Natural killer cell treated with Interleukin-12 subunit alpha and Interleukin-12 subunit beta and Interleukin-15 and Interleukin-18, amount 100 ng/mL, for 72 hours (primary cell): ENCODE measurements around the gene COA5. TPM values are rescaled to one million over a fixed set of nuclear protein-coding genes. Genes with fewer than 3 reads are reported as not detected.
"Not testable (repeated sequence)": the region's sequence is repeated elsewhere in the genome, so short reads cannot be mapped to it uniquely, and the experiment has no call there.

ENCODE experiments used
- ATAC-seq, 2 donors: fragments of 150-1000 bp; cut with Tn5 transposase in 1 of 2; sonication (Bioruptor Pico), chemical (Tn5 transposase) in 1 of 2; 2 replicates each; pipeline ENCODE4 v1.10.0; 2021
- DNase-seq: peaks from one replicate; pipeline ENCODE4 v3.0.0; 2022; ENCODE audit warnings: low spot score
- H3K27ac Mint-ChIP-seq, 2 donors: 1 replicate in 1 of 2; 2 replicates in 1 of 2; pipeline ENCODE4 v1.8.0; 2022; ENCODE audit warnings: mixed read lengths in 2 of 2, mild to moderate bottlenecking in 1 of 2, moderate library complexity in 1 of 2
- H3K27me3 Mint-ChIP-seq, 2 donors: 1 replicate in 1 of 2; 2 replicates in 1 of 2; pipeline ENCODE4 v1.8.0; 2022; ENCODE audit warnings: mixed read lengths in 2 of 2
- H3K36me3 Mint-ChIP-seq: one replicate; pipeline ENCODE4 v1.8.0; 2022; ENCODE audit warnings: mixed read lengths
- H3K4me1 Mint-ChIP-seq, 2 donors: 1 replicate in 1 of 2; 2 replicates in 1 of 2; pipeline ENCODE4 v1.8.0; 2022; ENCODE audit warnings: low read depth in 2 of 2, mixed read lengths in 2 of 2, mild to moderate bottlenecking in 1 of 2
- H3K4me3 Mint-ChIP-seq: one replicate; pipeline ENCODE4 v1.8.0; 2022; ENCODE audit warnings: mixed read lengths
- H3K9me3 Mint-ChIP-seq: 2 replicates; pipeline ENCODE4 v1.8.0; 2022; ENCODE audit warnings: mixed read lengths
- total RNA-seq, 2 donors: library from RNA; stranded (reverse); gene quantifications; one replicate each; pipeline ENCODE4 v1.2.3, GENCODE V29; 2022

COA5 gene
- total RNA-seq, 2 donors from 2014 or later: 16.6 to 21.4 TPM

GRCh38 chr2:98623657-98624056 is 15.3 kb upstream of the COA5 start:
- no peaks in the 10 kb centered on the region for H3K9me3 Mint-ChIP-seq
- DNase-seq: no peak
- peaks cover 20 to 24% of the 10 kb centered on the region in 2 donors for H3K4me1 Mint-ChIP-seq
- no peak overlapping the region for H3K4me3 Mint-ChIP-seq
- peaks cover 9% of the 10 kb centered on the region for H3K36me3 Mint-ChIP-seq
- peak overlapping the region; percentile 53 to 64 for H3K27ac Mint-ChIP-seq
- no peaks in the 10 kb centered on the region for H3K27me3 Mint-ChIP-seq
- peak; percentile 69 to 78 for ATAC-seq

GRCh38 chr2:98617149-98617548 is 8.8 kb upstream of the COA5 start:
- Mint-ChIP-seq H3K4me1 (peaks cover 41 to 49% of the 10 kb centered on the region in 2 donors), H3K36me3 (peaks cover 34% of the 10 kb centered on the region), H3K27me3 (no peaks in the 10 kb centered on the region), H3K9me3 (no peaks in the 10 kb centered on the region), H3K4me3 (no peak overlapping the region), H3K27ac (peak overlapping the region; percentile 2 to 47)
- ATAC-seq (no peak), DNase-seq (no peak)

- no peaks in the 10 kb centered on the region for H3K9me3 Mint-ChIP-seq
- ATAC-seq (no peak), DNase-seq (no peak)
- H3K27me3 Mint-ChIP-seq: no peaks in the 10 kb centered on the region
- no peak overlapping the region for H3K4me3 Mint-ChIP-seq
- H3K36me3 Mint-ChIP-seq: peaks cover 49% of the 10 kb centered on the region
- H3K27ac Mint-ChIP-seq: peak overlapping the region; percentile 2 to 47
- peaks cover 51 to 66% of the 10 kb centered on the region in 2 donors for H3K4me1 Mint-ChIP-seq
Measured at GRCh38 chr2:98615481-98615880, 7.2 kb upstream of the COA5 start.

DNA sequence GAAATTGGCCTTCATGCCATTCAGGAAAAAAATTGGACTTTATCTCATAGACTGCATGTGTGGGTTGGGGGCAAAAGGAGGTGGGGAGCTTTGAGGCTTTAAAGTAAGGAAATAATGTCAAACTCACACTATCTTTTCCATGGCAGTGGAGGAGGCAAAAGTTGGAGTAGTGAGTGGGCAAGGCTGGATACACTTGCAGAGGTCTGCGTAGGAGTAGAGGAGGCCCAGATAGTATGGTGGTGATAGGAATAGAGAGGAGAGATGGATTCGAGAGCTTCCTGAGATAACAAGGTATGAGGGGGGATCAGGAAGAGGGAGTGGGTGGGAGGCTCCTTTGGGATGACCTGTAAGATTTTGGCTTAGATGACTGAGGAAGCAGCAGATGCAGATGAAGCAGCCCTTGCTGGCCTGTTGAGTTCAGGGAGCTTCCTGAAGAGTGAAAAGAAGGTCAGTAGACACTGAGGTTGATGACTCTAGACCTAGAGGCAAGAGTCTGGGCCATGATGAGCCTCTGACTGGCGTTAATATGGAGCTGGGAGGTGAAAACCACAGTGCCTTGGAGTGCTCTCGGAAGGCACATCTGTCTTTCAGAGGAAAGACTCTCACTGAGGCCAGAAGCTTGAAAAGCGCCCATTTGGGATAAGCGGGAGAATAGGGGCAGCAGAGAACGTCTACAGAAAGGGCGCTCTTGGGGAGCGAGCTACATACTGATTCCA is 5.9 kb upstream of the COA5 start:
- ATAC-seq (no peak), DNase-seq (no peak)
- Mint-ChIP-seq H3K9me3 (no peaks in the 10 kb centered on the region), H3K27ac (peak overlapping the region; percentile 52 to 55), H3K36me3 (peaks cover 49% of the 10 kb centered on the region), H3K27me3 (no peaks in the 10 kb centered on the region), H3K4me3 (no peak overlapping the region), H3K4me1 (peaks cover 62 to 74% of the 10 kb centered on the region in 2 donors)

- peak overlapping the region; percentile 94 for H3K4me3 Mint-ChIP-seq
- peaks cover 58 to 71% of the 10 kb centered on the region in 2 donors for H3K4me1 Mint-ChIP-seq
- DNase-seq (no peak), ATAC-seq (peak; percentile 8 to 22)
- peaks cover 26% of the 10 kb centered on the region for H3K36me3 Mint-ChIP-seq
- H3K27me3 Mint-ChIP-seq: no peaks in the 10 kb centered on the region
- H3K9me3 Mint-ChIP-seq: no peaks in the 10 kb centered on the region
- peak overlapping the region; percentile 93 to 97 for H3K27ac Mint-ChIP-seq
Measured at GRCh38 chr2:98608962-98609604, 771 bp upstream of the COA5 start.

- H3K36me3 Mint-ChIP-seq: peaks cover 15% of the 10 kb centered on the region
Measured at GRCh38 chr2:98607741-98608115, 584 bp downstream of the COA5 start.

DNA sequence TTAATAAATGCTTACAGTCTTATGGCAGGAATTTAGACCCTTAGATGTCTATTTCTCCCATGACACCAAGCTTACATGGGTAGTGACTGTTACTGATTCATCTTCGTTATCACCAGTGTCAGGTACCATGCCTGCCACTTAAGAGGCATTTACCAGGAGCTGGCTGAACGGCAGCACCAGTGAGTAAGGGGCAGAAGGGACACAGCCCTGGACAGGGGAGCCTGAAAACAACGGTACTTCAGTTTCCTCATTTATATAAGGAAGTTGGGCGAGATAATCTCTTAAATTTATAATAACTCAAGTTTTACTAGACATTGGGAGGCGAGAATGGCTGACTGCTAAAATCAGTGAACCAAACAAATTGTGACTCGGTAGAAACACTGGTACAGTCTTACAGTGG is 1.2 kb downstream of the COA5 start:
- no peak for ATAC-seq
- Mint-ChIP-seq H3K36me3 (peaks cover 15% of the 10 kb centered on the region), H3K27ac (peak overlapping the region; percentile 93 to 97)

More at GRCh38 chr2:98607741-98608115, 584 bp downstream of the COA5 start:
- Mint-ChIP-seq H3K27ac (peak overlapping the region; percentile 93 to 97), H3K4me1 (peaks cover 51 to 60% of the 10 kb centered on the region in 2 donors), H3K27me3 (no peaks in the 10 kb centered on the region), H3K9me3 (no peaks in the 10 kb centered on the region), H3K4me3 (peak overlapping the region; percentile 94)
- ATAC-seq (no peak), DNase-seq (no peak)

DNA sequence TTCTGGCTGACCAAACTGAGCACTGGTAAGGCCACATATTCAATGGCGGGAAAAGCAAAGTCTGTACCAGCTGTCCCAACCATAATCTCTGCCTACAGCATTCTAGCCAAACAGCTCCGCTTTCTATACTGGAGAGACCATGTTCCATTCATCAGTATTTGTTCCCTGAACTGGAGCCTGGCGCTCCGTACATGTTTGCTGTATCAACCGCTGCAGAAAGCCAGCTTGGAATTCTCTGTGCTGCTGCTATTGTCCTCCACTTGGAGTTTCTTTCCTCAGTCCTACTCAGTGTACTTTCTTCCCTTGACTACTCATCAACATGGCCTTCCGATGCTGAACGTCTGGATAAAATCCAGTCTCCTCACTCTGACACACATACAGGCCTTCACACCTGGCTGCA is 1.9 kb downstream of the COA5 start:
- peaks cover 9% of the 10 kb centered on the region for H3K36me3 Mint-ChIP-seq
- H3K27me3 Mint-ChIP-seq: no peaks in the 10 kb centered on the region
- H3K4me3 Mint-ChIP-seq: peak overlapping the region; percentile 94
- peaks cover 49 to 53% of the 10 kb centered on the region in 2 donors for H3K4me1 Mint-ChIP-seq
- ATAC-seq: no peak
- H3K27ac Mint-ChIP-seq: peak overlapping the region; percentile 93 to 97
- DNase-seq: no peak
- H3K9me3 Mint-ChIP-seq: no peaks in the 10 kb centered on the region

More for the DNA sequence above, 1.2 kb downstream of the COA5 start:
- peak overlapping the region; percentile 94 for H3K4me3 Mint-ChIP-seq
- H3K9me3 Mint-ChIP-seq: no peaks in the 10 kb centered on the region
- no peaks in the 10 kb centered on the region for H3K27me3 Mint-ChIP-seq
- no peak for DNase-seq
- peaks cover 51 to 60% of the 10 kb centered on the region in 2 donors for H3K4me1 Mint-ChIP-seq

GRCh38 chr2:98605076-98605475 is 3.2 kb downstream of the COA5 start:
- no peak for DNase-seq
- H3K36me3 Mint-ChIP-seq: no peaks in the 10 kb centered on the region
- H3K9me3 Mint-ChIP-seq: no peaks in the 10 kb centered on the region
- peaks cover 38 to 40% of the 10 kb centered on the region in 2 donors for H3K4me1 Mint-ChIP-seq
- no peak overlapping the region for H3K4me3 Mint-ChIP-seq
- peak overlapping the region; percentile 27 to 77 for H3K27ac Mint-ChIP-seq
- no peaks in the 10 kb centered on the region for H3K27me3 Mint-ChIP-seq
- ATAC-seq: no peak

GRCh38 chr2:98604547-98604946 is 3.8 kb downstream of the COA5 start:
- ATAC-seq (no peak), DNase-seq (no peak)
- no peaks in the 10 kb centered on the region for H3K36me3 Mint-ChIP-seq
- H3K4me1 Mint-ChIP-seq: peaks cover 34 to 37% of the 10 kb centered on the region in 2 donors
- H3K9me3 Mint-ChIP-seq: no peaks in the 10 kb centered on the region
- H3K4me3 Mint-ChIP-seq: no peak overlapping the region
- peak overlapping the region; percentile 27 to 77 for H3K27ac Mint-ChIP-seq
- no peaks in the 10 kb centered on the region for H3K27me3 Mint-ChIP-seq

DNA sequence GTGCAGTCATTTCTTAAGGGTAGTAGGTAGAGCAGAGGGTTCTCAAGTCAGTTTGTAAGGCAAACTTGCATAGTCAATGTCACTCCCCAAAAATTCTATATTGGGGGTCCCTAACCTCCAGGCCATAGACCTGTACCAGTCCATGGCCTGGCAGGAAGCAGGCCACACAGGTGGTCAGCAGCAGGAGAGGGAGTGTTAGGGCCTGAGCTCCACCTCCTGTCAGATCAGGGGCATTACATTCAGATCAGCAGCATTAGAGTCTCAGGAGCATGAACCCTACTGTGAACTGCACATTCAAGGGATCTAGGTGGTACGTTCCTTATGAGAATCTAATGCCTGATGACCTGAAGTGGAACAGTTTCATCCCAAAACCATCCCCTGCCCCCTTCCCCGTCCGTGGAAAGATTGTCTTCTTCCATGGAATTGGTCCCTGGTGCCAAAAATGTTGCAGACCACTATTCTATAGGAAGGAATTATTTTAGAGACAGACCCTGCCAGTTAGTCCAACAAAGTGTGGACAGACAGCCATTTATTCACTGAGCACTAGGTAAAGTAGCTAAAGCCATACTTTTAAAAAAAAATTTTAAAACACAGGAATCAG is 6.7 kb downstream of the COA5 start:
- H3K27me3 Mint-ChIP-seq: no peaks in the 10 kb centered on the region
- H3K4me3 Mint-ChIP-seq: no peak overlapping the region
- H3K9me3 Mint-ChIP-seq: no peaks in the 10 kb centered on the region
- H3K27ac Mint-ChIP-seq: no peak overlapping the region
- H3K4me1 Mint-ChIP-seq: peaks cover 21 to 28% of the 10 kb centered on the region in 2 donors
- ATAC-seq (peak; percentile 61 to 72), DNase-seq (no peak)
- H3K36me3 Mint-ChIP-seq: peaks cover 2% of the 10 kb centered on the region

DNA sequence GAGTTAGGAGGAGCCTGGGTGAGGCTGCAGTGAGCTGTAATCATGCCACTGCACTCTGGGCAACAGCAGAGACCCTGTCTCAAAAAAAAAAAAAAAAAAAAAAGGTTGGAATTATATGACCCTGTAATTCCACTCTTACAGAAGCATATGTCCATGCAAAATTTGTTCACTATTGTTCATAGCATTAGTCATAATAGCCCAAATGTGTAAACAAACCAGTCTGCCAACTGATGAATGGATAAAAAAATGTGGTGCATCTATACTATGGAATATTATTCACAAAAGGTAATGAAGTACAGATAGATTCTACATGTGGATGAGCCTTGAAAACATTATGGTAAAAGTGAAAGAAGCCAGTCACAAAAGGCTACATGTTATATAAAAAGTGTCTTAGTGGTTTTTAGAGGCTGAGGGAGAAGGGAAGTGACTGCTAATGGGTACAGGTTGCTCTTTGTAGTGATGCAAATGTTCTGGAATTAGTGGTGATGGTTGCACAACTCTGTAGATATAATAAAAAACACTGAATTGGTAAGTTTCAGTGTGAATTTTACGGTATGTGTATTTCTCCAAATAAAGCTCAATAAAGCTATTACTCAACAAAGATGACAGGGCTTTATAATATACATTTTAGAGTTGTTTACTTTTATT is 9.4 kb downstream of the COA5 start:
- peak overlapping the region; percentile 4 to 31 for H3K27ac Mint-ChIP-seq
- H3K9me3 Mint-ChIP-seq: no peaks in the 10 kb centered on the region
- peaks cover 9% of the 10 kb centered on the region for H3K36me3 Mint-ChIP-seq
- DNase-seq (no peak), ATAC-seq (peak in 1 of 2 donors; percentile 38)
- H3K4me3 Mint-ChIP-seq: no peak overlapping the region
- no peaks in the 10 kb centered on the region for H3K27me3 Mint-ChIP-seq
- peaks cover 5 to 20% of the 10 kb centered on the region in 2 donors for H3K4me1 Mint-ChIP-seq

GRCh38 chr2:98594665-98595064 is 13.6 kb downstream of the COA5 start:
- not testable (repeated sequence) for H3K27me3 Mint-ChIP-seq, ATAC-seq, H3K4me3 Mint-ChIP-seq, H3K9me3 Mint-ChIP-seq, H3K27ac Mint-ChIP-seq, DNase-seq
- H3K36me3 Mint-ChIP-seq: peaks cover 17% of the 10 kb centered on the region
- H3K4me1 Mint-ChIP-seq: peaks cover 13 to 21% of the 10 kb centered on the region in 2 donors
